ENCODE results near the gene SGMS1.

DNA sequence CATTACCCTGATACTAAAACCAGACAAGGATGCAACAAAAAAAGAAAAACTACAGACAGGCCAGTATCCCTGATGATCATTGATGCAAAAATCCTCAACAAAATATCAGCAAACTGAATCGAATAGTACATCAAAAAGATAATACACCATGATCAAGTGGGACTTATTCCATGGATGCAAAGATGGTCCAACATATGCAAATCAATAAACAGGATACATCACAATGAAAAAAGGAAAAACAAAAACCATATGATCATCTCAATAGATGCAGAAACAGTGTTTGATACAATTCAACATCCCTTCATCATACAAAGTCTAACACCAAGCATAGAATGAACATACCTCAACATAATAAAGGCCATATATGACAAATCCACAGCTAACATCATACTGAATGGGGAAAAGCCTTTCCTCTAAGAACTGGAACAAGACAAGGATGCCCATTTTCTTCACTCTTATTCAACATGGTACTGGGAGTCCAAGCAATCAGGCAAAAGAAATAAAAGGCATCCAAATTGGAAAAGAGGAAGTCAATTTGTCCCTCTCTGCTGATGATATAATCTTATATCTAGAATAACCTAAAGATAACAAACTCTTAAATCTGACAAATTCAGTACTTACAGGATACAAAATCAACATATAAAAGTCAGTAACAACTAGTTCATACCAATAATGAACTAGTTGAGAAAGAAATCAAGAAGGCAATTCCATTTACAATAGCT, 323.6 kb downstream of the SGMS1 start:
- TF ChIP-seq, protein P1, sequence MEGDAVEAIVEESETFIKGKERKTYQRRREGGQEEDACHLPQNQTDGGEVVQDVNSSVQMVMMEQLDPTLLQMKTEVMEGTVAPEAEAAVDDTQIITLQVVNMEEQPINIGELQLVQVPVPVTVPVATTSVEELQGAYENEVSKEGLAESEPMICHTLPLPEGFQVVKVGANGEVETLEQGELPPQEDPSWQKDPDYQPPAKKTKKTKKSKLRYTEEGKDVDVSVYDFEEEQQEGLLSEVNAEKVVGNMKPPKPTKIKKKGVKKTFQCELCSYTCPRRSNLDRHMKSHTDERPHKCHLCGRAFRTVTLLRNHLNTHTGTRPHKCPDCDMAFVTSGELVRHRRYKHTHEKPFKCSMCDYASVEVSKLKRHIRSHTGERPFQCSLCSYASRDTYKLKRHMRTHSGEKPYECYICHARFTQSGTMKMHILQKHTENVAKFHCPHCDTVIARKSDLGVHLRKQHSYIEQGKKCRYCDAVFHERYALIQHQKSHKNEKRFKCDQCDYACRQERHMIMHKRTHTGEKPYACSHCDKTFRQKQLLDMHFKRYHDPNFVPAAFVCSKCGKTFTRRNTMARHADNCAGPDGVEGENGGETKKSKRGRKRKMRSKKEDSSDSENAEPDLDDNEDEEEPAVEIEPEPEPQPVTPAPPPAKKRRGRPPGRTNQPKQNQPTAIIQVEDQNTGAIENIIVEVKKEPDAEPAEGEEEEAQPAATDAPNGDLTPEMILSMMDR (IDR thresholded peaks at IDR 0.05; ENCODE audit: low read length): no peak
- no peak for TF ChIP-seq EZH2 (IDR thresholded peaks at IDR 0.05; ENCODE audit: borderline replicate concordance, low read length)

Data from OCI-LY1 (cell line).